Peyer's patch (tissue), 4 donors: ENCODE results near the gene DPF1. TPM values are rescaled to one million over a fixed set of nuclear protein-coding genes. Genes with fewer than 3 reads are reported as not detected.

Experiments used
- DNase-seq, 3 donors: peaks; one replicate each; pipeline ENCODE4 v3.0.0-alpha.2; 2017 to 2019
- H3K27ac ChIP-seq, 4 donors: fragments of 200-600 bp; sonication (generic); one replicate each; pipeline ENCODE4 v1.5.1; 2016 to 2019
- H3K27me3 ChIP-seq, 2 donors: fragments of 200-600 bp; sonication (generic); one replicate each; pipeline ENCODE4 v1.5.1; 2019
- H3K36me3 ChIP-seq, 3 donors: fragments of 200-600 bp; sonication (generic); one replicate each; pipeline ENCODE4 v1.5.1; 2016 to 2019
- H3K4me1 ChIP-seq, 4 donors: fragments of 200-600 bp; sonication (generic); one replicate each; pipeline ENCODE4 v1.5.1; 2016 to 2019
- H3K4me3 ChIP-seq, 4 donors: fragments of 200-600 bp; sonication (generic); 1 replicate in 3 of 4; 2 replicates in 1 of 4; pipeline ENCODE4 v1.5.1; 2016 to 2019; ENCODE audit warnings: mild to moderate bottlenecking in 1 of 4
- H3K9me3 ChIP-seq, 4 donors: fragments of 200-600 bp; sonication (generic); one replicate each; pipeline ENCODE4 v1.5.1; 2016 to 2019; ENCODE audit warnings: mild to moderate bottlenecking in 1 of 4
- CTCF ChIP-seq, 6 experiments: fragments of 450-650 bp in 4 of 6; fragments of 200-600 bp in 2 of 6; sonication (generic) in 1 of 6; IDR thresholded peaks; one replicate each; pipeline ENCODE4 v1.5.1; 2017 to 2019; ENCODE audit warnings: antibody characterized with exemption in 6 of 6, mild to moderate bottlenecking in 3 of 6, moderate library complexity in 1 of 6
- POLR2A ChIP-seq, 2 donors: fragments of 450-650 bp; IDR thresholded peaks; one replicate each; pipeline ENCODE4 v1.5.1; 2017; ENCODE audit warnings: antibody characterized with exemption in 2 of 2, mild to moderate bottlenecking in 2 of 2, moderate library complexity in 2 of 2
- total RNA-seq, 4 donors: library from RNA; depleted of rRNA; stranded (reverse); fragments of >200 nt; gene quantifications; one replicate each; pipeline ENCODE4 v1.1.0, GENCODE V29; 2016

The DPF1 gene
- total RNA-seq, 4 donors from 2014 or later = not detected

GRCh38 chr19:38175422-38175821 is 48.6 kb downstream of the DPF1 start:
- Histone ChIP-seq H3K36me3 (peaks cover 0 to 23% (median 0%) of the 10 kb centered on the region in 3 donors), H3K27ac (no peak overlapping the region), H3K4me3 (no peak overlapping the region), H3K27me3 (no peaks in the 10 kb centered on the region), H3K9me3 (peaks cover 0 to 9% (median 0%) of the 10 kb centered on the region in 4 donors), H3K4me1 (peaks cover 0 to 8% (median 0%) of the 10 kb centered on the region in 4 donors)
- TF ChIP-seq CTCF (IDR thresholded peaks at IDR 0.05) (no peak), POLR2A (IDR thresholded peaks at IDR 0.05) (no peak)
- DNase-seq = no peak

GRCh38 chr19:38173291-38174041 is 50.6 kb downstream of the DPF1 start:
- Histone ChIP-seq H3K9me3 (no peaks in the 10 kb centered on the region), H3K4me1 (peaks cover 0 to 8% (median 0%) of the 10 kb centered on the region in 4 donors), H3K27ac (peak overlapping the region in 3 of 4 donors; percentile 63 to 93 (median 86)), H3K36me3 (peaks cover 0 to 23% (median 0%) of the 10 kb centered on the region in 3 donors), H3K27me3 (no peaks in the 10 kb centered on the region), H3K4me3 (peak overlapping the region in 2 of 4 donors; percentile 23 to 29)
- peak in 2 of 3 donors; percentile 84 to 87 for DNase-seq
- peak in 1 of 2 donors; percentile 23 for TF ChIP-seq POLR2A (IDR thresholded peaks at IDR 0.05)
- no peak for TF ChIP-seq CTCF (IDR thresholded peaks at IDR 0.05)

GRCh38 chr19:38172001-38172400 is 52.0 kb downstream of the DPF1 start:
- Histone ChIP-seq H3K36me3 (peaks cover 0 to 30% (median 0%) of the 10 kb centered on the region in 3 donors), H3K9me3 (no peaks in the 10 kb centered on the region), H3K27ac (no peak overlapping the region), H3K27me3 (no peaks in the 10 kb centered on the region), H3K4me1 (peaks cover 0 to 8% (median 0%) of the 10 kb centered on the region in 4 donors), H3K4me3 (no peak overlapping the region)
- DNase-seq = no peak
- no peak for TF ChIP-seq CTCF (IDR thresholded peaks at IDR 0.05)
- TF ChIP-seq POLR2A (IDR thresholded peaks at IDR 0.05) = no peak

- no peak for DNase-seq
- Histone ChIP-seq H3K27me3 (no peaks in the 10 kb centered on the region), H3K4me3 (no peak overlapping the region), H3K36me3 (peaks cover 0 to 44% (median 0%) of the 10 kb centered on the region in 3 donors), H3K4me1 (peaks cover 0 to 8% (median 0%) of the 10 kb centered on the region in 4 donors), H3K9me3 (no peaks in the 10 kb centered on the region), H3K27ac (no peak overlapping the region)
- no peak for TF ChIP-seq CTCF (IDR thresholded peaks at IDR 0.05)
- no peak for TF ChIP-seq POLR2A (IDR thresholded peaks at IDR 0.05)
These were observed 53.7 kb downstream of the DPF1 start for GRCh38 chr19:38170334-38170733.

- DNase-seq = no peak
- Histone ChIP-seq H3K9me3 (no peaks in the 10 kb centered on the region), H3K27me3 (no peaks in the 10 kb centered on the region), H3K27ac (no peak overlapping the region), H3K4me1 (no peaks in the 10 kb centered on the region), H3K4me3 (no peak overlapping the region), H3K36me3 (peaks cover 0 to 61% (median 0%) of the 10 kb centered on the region in 3 donors)
- no peak for TF ChIP-seq POLR2A (IDR thresholded peaks at IDR 0.05)
- TF ChIP-seq CTCF (IDR thresholded peaks at IDR 0.05) = no peak
These were observed 55.4 kb downstream of the DPF1 start for GRCh38 chr19:38168637-38169036.
